Mesenchymal stem cell (in vitro differentiated cells and primary cell): ENCODE results near the gene MRNIP.

ENCODE experiments used
- DNase-seq: peaks from one replicate; pipeline ENCODE4 v3.0.0-alpha.2; 2013
- H2AFZ ChIP-seq: one replicate; pipeline ENCODE4 v1.6.1; 2013; ENCODE audit warnings: low read depth, mild to moderate bottlenecking, control low read depth, inconsistent platforms, low read length, moderate library complexity
- H2AK5ac ChIP-seq: 2 replicates; pipeline ENCODE4 v1.6.1; 2013; ENCODE audit warnings: low read length, moderate library complexity, mild to moderate bottlenecking, inconsistent platforms; ENCODE audit not compliant: severe bottlenecking
- H2BK120ac ChIP-seq: one replicate; pipeline ENCODE4 v1.6.1; 2013; ENCODE audit warnings: low read depth, mild to moderate bottlenecking, inconsistent platforms, low read length, moderate library complexity
- H2BK12ac ChIP-seq, 2 experiments: one replicate each; pipeline ENCODE4 v1.6.1; 2013; ENCODE audit warnings: inconsistent platforms in 2 of 2, low read length in 2 of 2, mild to moderate bottlenecking in 2 of 2, moderate library complexity in 2 of 2, control low read depth in 1 of 2
- H2BK15ac ChIP-seq: one replicate; pipeline ENCODE4 v1.6.1; 2013; ENCODE audit warnings: mild to moderate bottlenecking, low read depth, inconsistent platforms; ENCODE audit not compliant: poor library complexity, severe bottlenecking
- H2BK5ac ChIP-seq: 2 replicates; pipeline ENCODE4 v1.6.1; 2013; ENCODE audit warnings: low read depth, mild to moderate bottlenecking, low read length, control low read depth, inconsistent platforms; ENCODE audit not compliant: poor library complexity, severe bottlenecking
- H3K14ac ChIP-seq, 2 experiments: one replicate each; pipeline ENCODE4 v1.6.1; 2013; ENCODE audit warnings: inconsistent platforms in 2 of 2, low read length in 2 of 2, control low read depth in 1 of 2, mild to moderate bottlenecking in 1 of 2, moderate library complexity in 1 of 2
- H3K18ac ChIP-seq, 2 experiments: one replicate each; pipeline ENCODE4 v1.6.1; 2013; ENCODE audit warnings: inconsistent platforms in 2 of 2, low read length in 2 of 2, control low read depth in 1 of 2, low read depth in 1 of 2, mild to moderate bottlenecking in 1 of 2
- H3K23ac ChIP-seq, 2 experiments: one replicate each; pipeline ENCODE4 v1.6.1; 2013; ENCODE audit warnings: inconsistent platforms in 2 of 2, low read length in 2 of 2, mild to moderate bottlenecking in 2 of 2, moderate library complexity in 2 of 2, control low read depth in 1 of 2
- H3K27ac ChIP-seq: 2 replicates; pipeline ENCODE4 v1.5.1; 2013; ENCODE audit warnings: mild to moderate bottlenecking, moderate library complexity, low read length, control low read depth, inconsistent platforms; ENCODE audit not compliant: poor library complexity, severe bottlenecking
- H3K27me3 ChIP-seq, 2 experiments: 2 replicates each; pipeline versions ENCODE4 v1.6.1 to v1.7.0; 2013; ENCODE audit warnings: low read length in 2 of 2, mild to moderate bottlenecking in 2 of 2, moderate library complexity in 2 of 2, control low read depth in 1 of 2, inconsistent platforms in 1 of 2; ENCODE audit not compliant: control insufficient read depth in 1 of 2, insufficient read depth in 1 of 2
- H3K36me3 ChIP-seq, 2 experiments: 2 replicates each; pipeline versions ENCODE4 v1.6.1 to v1.7.0; 2013; ENCODE audit warnings: low read length in 2 of 2, control low read depth in 1 of 2, inconsistent platforms in 1 of 2, low read depth in 1 of 2, mild to moderate bottlenecking in 1 of 2; ENCODE audit not compliant: insufficient read depth in 2 of 2, control insufficient read depth in 1 of 2
- H3K4ac ChIP-seq, 2 experiments: one replicate each; pipeline ENCODE4 v1.6.1; 2013; ENCODE audit warnings: inconsistent platforms in 2 of 2, low read length in 2 of 2, mild to moderate bottlenecking in 2 of 2, moderate library complexity in 2 of 2, control low read depth in 1 of 2, low read depth in 1 of 2
- H3K4me1 ChIP-seq: 2 replicates; pipeline ENCODE4 v1.6.1; 2013; ENCODE audit warnings: low read depth, low read length, control low read depth; ENCODE audit not compliant: control insufficient read depth, insufficient read depth
- H3K4me2 ChIP-seq: 2 replicates; pipeline ENCODE4 v1.6.1; 2013; ENCODE audit warnings: low read length, mild to moderate bottlenecking, inconsistent platforms; ENCODE audit not compliant: poor library complexity, severe bottlenecking
- H3K4me3 ChIP-seq, 2 experiments: 2 replicates each; pipeline versions ENCODE4 v1.5.1 to v1.7.0; 2013; ENCODE audit warnings: low read length in 2 of 2, mild to moderate bottlenecking in 2 of 2, control low read depth in 1 of 2, low read depth in 1 of 2; ENCODE audit not compliant: insufficient read depth in 1 of 2
- H3K79me1 ChIP-seq: replicated peaks from 2 replicates; pipeline ENCODE4 v1.6.1; 2013; ENCODE audit warnings: mild to moderate bottlenecking, control low read depth, low read length, inconsistent platforms; ENCODE audit not compliant: poor library complexity, severe bottlenecking
- H3K9ac ChIP-seq: 2 replicates; pipeline ENCODE4 v1.7.0; 2013; ENCODE audit warnings: mild to moderate bottlenecking, low read length, moderate library complexity
- H3K9me3 ChIP-seq: 2 replicates; pipeline ENCODE4 v1.7.0; 2013; ENCODE audit warnings: mild to moderate bottlenecking, low read length; ENCODE audit not compliant: control insufficient read depth
- H4K8ac ChIP-seq: one replicate; pipeline ENCODE4 v1.6.1; 2013; ENCODE audit warnings: inconsistent platforms, mild to moderate bottlenecking, low read length, moderate library complexity
- H4K91ac ChIP-seq: one replicate; pipeline ENCODE4 v1.6.1; 2013; ENCODE audit warnings: mild to moderate bottlenecking, low read length, inconsistent platforms
- WGBS: methylation state at CpG from one replicate; pipeline ENCODE4 v1.1.7; 2013; ENCODE audit warnings: mixed read lengths; 5-methylcytosine and 5-hydroxymethylcytosine counted together

The MRNIP gene

DNA sequence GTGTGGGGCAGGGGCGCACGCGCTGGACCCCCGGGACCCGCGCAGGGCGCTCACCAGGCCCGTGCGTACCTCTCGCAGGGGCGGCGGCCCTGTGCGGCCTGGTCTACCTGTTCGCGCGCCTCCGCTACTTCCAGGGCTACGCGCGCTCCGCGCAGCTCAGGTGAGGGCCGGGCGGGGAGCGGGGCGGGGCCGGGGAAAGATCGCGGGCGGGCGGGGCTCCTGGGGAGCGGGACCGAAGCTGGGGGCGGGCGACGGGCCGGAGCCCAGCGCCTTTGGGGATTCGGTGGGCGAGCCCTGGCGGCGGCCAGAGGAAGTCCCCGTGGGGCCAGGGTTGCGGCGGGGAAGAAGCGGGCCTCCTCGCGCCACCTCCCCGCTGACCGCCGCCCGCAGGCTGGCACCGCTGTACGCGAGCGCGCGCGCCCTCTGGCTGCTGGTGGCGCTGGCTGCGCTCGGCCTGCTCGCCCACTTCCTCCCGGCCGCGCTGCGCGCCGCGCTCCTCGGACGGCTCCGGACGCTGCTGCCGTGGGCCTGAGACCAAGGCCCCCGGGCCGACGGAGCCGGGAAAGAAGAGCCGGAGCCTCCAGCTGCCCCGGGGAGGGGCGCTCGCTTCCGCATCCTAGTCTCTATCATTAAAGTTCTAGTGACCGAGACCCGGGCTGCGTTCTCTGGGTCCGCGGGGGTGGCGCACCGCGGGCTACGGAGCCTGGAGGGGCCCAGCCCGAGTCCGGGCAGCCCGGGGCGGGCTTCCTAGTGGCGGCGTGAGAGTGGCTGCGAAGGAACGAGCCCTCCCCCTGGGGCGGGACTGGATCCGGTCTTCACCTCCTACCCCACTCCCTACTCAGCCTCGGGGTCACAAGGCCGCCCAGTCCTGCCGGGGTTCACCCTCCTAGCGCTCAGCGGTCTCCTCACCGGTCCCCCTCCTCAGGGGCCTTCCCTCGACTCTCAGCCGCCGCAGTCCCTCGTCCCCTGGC lies 62.5 kb downstream of the MRNIP start:
- H3K18ac ChIP-seq, result peak overlapping the region; percentile 24 to 76
- H3K4me2 ChIP-seq, result peak overlapping the region; percentile 94
- WGBS, result 3% methylated on average over 89 of the region's 113 CpGs

GRCh38 chr5:179795049-179795862 lies 63.4 kb downstream of the MRNIP start:
- Histone ChIP-seq H3K36me3 (peaks cover 36 to 42% of the 10 kb centered on the region in 2 experiments), H3K4me2 (peak overlapping the region; percentile 94), H3K4me1 (peaks cover 33% of the 10 kb centered on the region), H2AFZ (no peak overlapping the region), H2BK120ac (no peak overlapping the region), H4K8ac (peak overlapping the region; percentile 5), H4K91ac (peak overlapping the region; percentile 9), H3K27ac (no peak overlapping the region), H2BK5ac (no peak overlapping the region), H2AK5ac (no peak overlapping the region), H3K4me3 (peak overlapping the region; percentile 66 to 71), H2BK15ac (peak overlapping the region; percentile 73), H3K18ac (peak overlapping the region in 1 of 2 experiments; percentile 76), H3K4ac (peak overlapping the region in 1 of 2 experiments; percentile 57), H2BK12ac (peak overlapping the region in 1 of 2 experiments; percentile 13), H3K79me1 (peaks cover 15% of the 10 kb centered on the region), H3K9me3 (no peaks in the 10 kb centered on the region), H3K14ac (peak overlapping the region in 1 of 2 experiments; percentile 19), H3K27me3 (no peaks in the 10 kb centered on the region), H3K9ac (no peak overlapping the region), H3K23ac (peak overlapping the region in 1 of 2 experiments; percentile 56)
- 7% methylated on average over 40 of the region's 53 CpGs for WGBS
- no peak for DNase-seq

More for the DNA sequence above, 62.5 kb downstream of the MRNIP start:
- H3K4me3 ChIP-seq, result peak overlapping the region; percentile 66 to 71
- H3K27me3 ChIP-seq, result no peaks in the 10 kb centered on the region
- no peak overlapping the region for H2BK120ac ChIP-seq
- peak overlapping the region in 1 of 2 experiments; percentile 57 for H3K4ac ChIP-seq
- H3K14ac ChIP-seq, result peak overlapping the region in 1 of 2 experiments; percentile 19
- peaks cover 23% of the 10 kb centered on the region for H3K79me1 ChIP-seq
- no peaks in the 10 kb centered on the region for H3K9me3 ChIP-seq
- H3K4me1 ChIP-seq, result peaks cover 33% of the 10 kb centered on the region
- H2BK12ac ChIP-seq, result peak overlapping the region in 1 of 2 experiments; percentile 13
- peak overlapping the region; percentile 73 for H2BK15ac ChIP-seq
- H2BK5ac ChIP-seq, result no peak overlapping the region
- no peak overlapping the region for H2AFZ ChIP-seq
- no peak overlapping the region for H2AK5ac ChIP-seq
- H4K91ac ChIP-seq, result peak overlapping the region; percentile 9
- H3K36me3 ChIP-seq, result peaks cover 44 to 51% of the 10 kb centered on the region in 2 experiments
- H3K27ac ChIP-seq, result no peak overlapping the region
- H3K9ac ChIP-seq, result peak overlapping the region; percentile 83
- H3K23ac ChIP-seq, result peak overlapping the region in 1 of 2 experiments; percentile 29
- peak overlapping the region; percentile 71 for H4K8ac ChIP-seq
- DNase-seq, result peak; percentile 84

GRCh38 chr5:179794575-179794974 lies 64.0 kb downstream of the MRNIP start:
- Histone ChIP-seq H2AFZ (no peak overlapping the region), H2AK5ac (no peak overlapping the region), H2BK120ac (no peak overlapping the region), H4K8ac (no peak overlapping the region), H2BK15ac (no peak overlapping the region), H3K4me2 (no peak overlapping the region), H3K4ac (no peak overlapping the region), H3K4me1 (peaks cover 33% of the 10 kb centered on the region), H3K18ac (no peak overlapping the region), H2BK5ac (no peak overlapping the region), H3K27ac (no peak overlapping the region), H3K4me3 (no peak overlapping the region), H3K23ac (no peak overlapping the region), H3K14ac (no peak overlapping the region), H4K91ac (no peak overlapping the region), H3K9me3 (no peaks in the 10 kb centered on the region), H3K9ac (peak overlapping the region; percentile 41), H3K27me3 (no peaks in the 10 kb centered on the region), H3K36me3 (peaks cover 29 to 35% of the 10 kb centered on the region in 2 experiments), H2BK12ac (no peak overlapping the region), H3K79me1 (peaks cover 9% of the 10 kb centered on the region)
- no peak for DNase-seq
- 87% methylated on average over 3 of the region's 3 CpGs for WGBS
